ENCODE results near the gene PELI2.

Gene PELI2, protein sequence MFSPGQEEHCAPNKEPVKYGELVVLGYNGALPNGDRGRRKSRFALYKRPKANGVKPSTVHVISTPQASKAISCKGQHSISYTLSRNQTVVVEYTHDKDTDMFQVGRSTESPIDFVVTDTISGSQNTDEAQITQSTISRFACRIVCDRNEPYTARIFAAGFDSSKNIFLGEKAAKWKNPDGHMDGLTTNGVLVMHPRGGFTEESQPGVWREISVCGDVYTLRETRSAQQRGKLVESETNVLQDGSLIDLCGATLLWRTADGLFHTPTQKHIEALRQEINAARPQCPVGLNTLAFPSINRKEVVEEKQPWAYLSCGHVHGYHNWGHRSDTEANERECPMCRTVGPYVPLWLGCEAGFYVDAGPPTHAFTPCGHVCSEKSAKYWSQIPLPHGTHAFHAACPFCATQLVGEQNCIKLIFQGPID

GRCh38 chr14:56117765-56118610 is at the start of gene PELI2:
TSS of gene PELI2 (plus strand) at chr14:56118411. CDS start at chr14:56118661, 250 bp downstream.
- in situ Hi-C loops (cut with MboI; ENCODE audit: low sequenced_read_pairs) = no loop called here

DNA sequence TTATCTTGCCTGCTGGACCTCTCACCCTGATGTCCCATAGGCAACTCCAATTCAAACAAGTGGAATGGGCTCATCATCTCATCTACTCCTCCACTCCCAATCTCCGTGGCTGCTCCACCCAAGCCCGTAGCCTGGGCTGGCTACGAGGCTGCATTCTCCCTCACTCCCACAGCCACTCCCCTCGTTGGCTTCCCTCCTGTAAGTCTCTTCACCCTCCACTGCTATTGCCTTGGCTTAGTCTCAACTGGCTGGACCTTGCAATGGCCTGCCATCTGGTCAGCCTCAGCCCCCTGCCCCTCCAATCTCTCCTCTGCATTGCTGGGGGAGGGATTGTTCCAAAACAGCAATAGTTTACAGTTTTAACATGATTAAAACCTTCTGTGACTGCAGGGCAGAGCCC is 44.4 kb upstream of the PELI2 start:
- in situ Hi-C loops (cut with MboI; ENCODE audit: low sequenced_read_pairs) = no loop called here

GRCh38 chr14:56075301-56075700 is 42.9 kb upstream of the PELI2 start:
- in situ Hi-C loops (cut with MboI; ENCODE audit: low sequenced_read_pairs) = no loop called here

- in situ Hi-C loops (cut with MboI; ENCODE audit: low sequenced_read_pairs) = no loop called here
These were observed 37.1 kb upstream of the PELI2 start for GRCh38 chr14:56081139-56081538.

- in situ Hi-C loops (cut with MboI; ENCODE audit: low sequenced_read_pairs) = no loop called here
These were observed 35.3 kb upstream of the PELI2 start for GRCh38 chr14:56082880-56083279.

- in situ Hi-C loops (cut with MboI; ENCODE audit: low sequenced_read_pairs) = no loop called here
These were observed 32.7 kb upstream of the PELI2 start for GRCh38 chr14:56085471-56085870.

GRCh38 chr14:56087671-56088471 is 30.3 kb upstream of the PELI2 start:
- in situ Hi-C loops (cut with MboI; ENCODE audit: low sequenced_read_pairs) = no loop called here

GRCh38 chr14:56088941-56089340 is 29.3 kb upstream of the PELI2 start:
- in situ Hi-C loops (cut with MboI; ENCODE audit: low sequenced_read_pairs) = no loop called here

- in situ Hi-C loops (cut with MboI; ENCODE audit: low sequenced_read_pairs) = no loop called here
These were observed 25.4 kb upstream of the PELI2 start for GRCh38 chr14:56092763-56093162.

DNA sequence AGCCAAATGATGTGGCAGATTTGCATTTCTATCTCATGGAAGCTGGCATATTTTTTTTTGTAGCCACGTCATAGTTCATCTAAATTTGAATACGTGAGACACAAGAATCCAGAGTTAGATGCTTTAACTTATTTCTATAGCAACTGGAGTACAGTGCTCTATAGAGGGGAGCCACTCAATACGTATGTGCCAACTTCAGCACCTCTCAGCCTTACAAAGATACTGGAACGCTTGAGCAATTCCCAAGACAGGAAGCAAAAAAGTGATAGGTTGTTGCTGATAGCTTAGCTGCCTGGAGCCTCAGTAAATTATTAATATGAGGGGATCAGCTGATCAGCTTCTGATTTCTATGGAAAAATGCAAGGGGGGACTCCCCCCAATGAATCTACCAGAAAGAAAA is 24.1 kb upstream of the PELI2 start:
- in situ Hi-C loops (cut with MboI; ENCODE audit: low sequenced_read_pairs) = no loop called here

DNA sequence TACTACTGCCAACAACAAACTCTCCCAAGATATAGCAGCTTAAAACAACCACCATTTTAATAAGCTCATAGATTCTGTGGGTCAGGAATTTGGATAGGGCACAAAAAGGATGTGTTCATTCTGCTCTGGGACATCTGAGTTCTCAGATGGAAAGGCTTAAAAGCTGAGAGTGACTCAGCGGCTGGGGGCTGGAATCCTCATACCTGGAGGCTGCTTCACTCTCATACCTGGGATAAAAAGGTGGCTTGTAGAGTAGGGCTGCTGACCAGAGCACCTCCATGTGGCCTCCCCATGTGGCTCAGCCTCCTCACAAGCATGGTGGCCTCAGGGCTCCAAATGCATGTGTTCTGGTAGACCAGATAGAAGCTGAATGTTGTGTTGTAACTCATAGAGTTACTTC is 20.2 kb upstream of the PELI2 start:
- in situ Hi-C loops (cut with MboI; ENCODE audit: low sequenced_read_pairs) = no loop called here

DNA sequence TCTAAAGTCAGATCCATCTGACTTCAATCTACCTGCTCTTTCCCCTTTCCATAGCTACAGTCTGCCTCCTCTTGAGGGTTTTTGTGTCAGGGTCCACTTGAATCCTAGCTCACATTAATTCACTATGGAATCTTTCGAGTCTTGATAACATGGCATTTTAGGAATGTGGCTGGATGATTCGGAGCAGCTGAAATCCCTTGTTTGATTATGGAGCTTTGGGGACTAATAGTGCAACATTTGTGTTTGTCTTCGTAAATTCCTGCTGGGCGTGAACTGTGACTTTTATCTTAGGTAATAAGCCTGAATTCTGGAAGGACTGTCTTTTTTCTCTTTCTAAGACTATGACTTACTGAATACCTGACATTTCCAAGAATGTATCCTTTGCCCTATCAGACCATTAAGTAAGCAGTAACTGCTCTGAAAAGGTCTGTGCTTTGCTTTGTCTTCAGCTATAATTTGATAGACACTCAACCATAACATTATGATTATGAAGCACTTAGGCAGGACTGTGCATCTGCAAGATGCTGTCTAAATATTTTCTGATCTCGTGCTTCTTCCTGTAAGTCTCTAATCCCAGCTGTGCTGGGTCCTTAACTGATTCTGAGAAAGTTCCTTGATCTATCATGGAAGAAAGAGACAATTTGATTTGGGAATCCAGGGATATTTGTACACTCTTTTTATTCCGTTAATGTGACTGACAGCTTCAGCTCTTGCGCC is 19.0 kb upstream of the PELI2 start:
- in situ Hi-C loops (cut with MboI; ENCODE audit: low sequenced_read_pairs) = no loop called here

DNA sequence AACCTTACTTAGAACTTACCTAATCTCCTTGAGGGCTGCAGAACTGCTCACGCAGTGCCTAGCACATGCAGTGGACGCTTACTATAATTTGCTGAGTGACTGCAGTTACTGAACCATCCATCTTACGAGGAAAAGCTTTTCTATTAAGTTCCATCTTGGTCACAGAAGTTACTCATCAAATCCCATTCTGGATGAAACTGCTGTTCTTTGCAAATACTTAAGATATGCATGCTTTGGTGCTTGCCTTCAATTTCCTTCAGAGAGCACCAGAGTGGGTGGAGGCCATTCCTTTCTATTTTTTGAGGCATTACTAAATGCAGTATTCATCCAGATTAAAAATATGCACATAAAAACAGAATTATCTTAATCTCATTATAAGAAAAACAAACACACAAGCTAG is 17.7 kb upstream of the PELI2 start:
- in situ Hi-C loops (cut with MboI; ENCODE audit: low sequenced_read_pairs) = no loop called here

GRCh38 chr14:56102941-56103340 is 15.3 kb upstream of the PELI2 start:
- in situ Hi-C loops (cut with MboI; ENCODE audit: low sequenced_read_pairs) = no loop called here

DNA sequence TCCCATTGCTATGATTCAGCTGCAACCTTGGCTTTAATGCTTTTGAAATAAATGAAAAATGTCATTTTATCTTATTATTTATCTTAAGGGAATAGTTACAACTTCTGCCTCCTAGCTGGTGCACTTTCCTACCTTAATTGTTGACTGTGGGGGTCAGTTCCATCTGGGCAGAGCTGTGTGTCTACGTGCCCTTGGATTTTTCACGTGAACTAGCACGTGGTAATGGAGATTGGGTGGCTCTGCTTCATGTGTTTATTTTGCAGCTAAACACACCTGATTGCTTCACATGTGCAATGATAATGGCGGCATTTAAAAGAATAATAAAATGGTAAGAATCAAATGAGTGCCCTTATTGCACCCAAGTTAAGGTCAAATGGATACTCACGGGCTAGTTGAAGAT is 10.6 kb upstream of the PELI2 start:
- in situ Hi-C loops (cut with MboI; ENCODE audit: low sequenced_read_pairs) = no loop called here

DNA sequence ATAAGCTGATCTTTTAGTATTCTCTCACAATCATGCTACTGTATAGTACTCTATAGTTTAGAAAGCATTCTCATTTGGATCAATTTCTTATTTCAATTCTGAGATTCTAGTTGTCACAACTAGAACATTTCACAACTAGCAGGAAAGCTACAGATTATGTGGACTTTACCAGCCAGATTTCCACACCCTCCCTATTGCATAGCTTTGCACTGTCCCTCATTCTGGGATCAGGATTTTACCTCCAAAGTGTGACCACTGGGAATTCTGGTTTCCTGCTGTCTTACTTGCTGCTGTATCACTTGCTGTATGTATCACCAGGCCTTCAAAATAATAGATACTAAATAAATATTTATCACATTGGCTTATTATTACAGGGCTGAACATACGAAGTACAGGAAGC is 10.2 kb upstream of the PELI2 start:
- in situ Hi-C loops (cut with MboI; ENCODE audit: low sequenced_read_pairs) = no loop called here

DNA sequence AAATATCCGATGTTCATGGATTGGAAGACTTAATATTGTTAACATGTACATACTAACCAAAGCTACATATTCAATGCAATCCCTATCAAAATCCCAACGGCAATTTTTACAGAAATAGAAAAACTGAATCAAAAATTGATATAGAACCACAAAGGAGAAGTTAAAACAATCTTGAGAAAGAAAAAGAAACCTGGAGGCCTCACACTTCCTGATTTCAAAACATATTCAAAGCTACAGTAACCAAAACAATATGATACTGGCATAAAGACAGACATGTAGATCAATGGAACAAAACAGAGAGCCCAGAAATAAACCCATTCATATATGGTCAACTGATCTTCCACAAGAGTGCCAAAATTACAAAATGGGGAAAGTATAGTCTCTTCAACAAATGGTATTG is 5.4 kb upstream of the PELI2 start:
- in situ Hi-C loops (cut with MboI; ENCODE audit: low sequenced_read_pairs) = no loop called here

GRCh38 chr14:56115334-56115870 is 2.8 kb upstream of the PELI2 start:
- in situ Hi-C loops (cut with MboI; ENCODE audit: low sequenced_read_pairs) = no loop called here

DNA sequence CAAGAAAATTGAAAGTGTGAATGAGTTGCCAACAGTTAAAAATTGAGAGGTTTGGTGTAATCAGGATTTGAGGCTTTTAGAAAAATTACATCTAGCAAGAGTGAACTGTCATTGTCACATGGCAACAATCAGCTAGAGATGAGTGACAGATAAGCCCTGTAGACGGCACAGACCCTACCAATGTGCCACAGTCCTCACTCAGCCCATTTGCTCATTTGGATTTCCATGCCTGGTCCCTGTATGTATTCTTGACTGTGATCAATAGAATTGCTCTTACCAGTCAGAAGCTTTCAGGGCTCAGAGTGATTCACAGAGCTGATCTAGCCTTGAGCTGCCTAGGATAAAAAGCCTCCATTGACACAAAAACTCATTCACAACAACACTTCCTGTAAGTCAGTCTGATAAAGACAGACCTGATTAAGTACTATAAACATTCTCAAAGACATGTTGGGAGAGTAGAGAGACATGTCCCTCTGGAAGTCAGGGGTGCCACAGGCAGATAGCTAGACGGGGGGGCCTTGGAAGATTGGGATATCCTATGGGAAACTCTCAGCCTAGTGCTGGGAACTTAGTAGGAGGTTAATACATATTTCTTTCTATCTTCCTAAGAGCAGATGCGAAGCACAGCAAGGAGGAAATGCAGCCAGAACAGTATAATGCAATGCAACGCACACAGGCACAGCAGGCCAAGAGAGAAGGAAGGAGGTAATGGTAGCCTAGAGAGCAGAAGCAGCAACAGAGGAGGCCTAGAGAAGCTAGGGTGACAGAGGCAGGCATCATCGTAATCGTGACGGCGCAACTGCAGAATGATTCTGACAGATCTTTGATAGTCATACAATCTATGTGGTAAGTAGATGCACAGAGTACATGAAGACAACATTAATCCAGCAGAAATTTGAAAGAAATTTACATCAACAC is 2.0 kb upstream of the PELI2 start:
- in situ Hi-C loops (cut with MboI; ENCODE audit: low sequenced_read_pairs) = no loop called here

Data from HL-60/S4 (cell line).